ENCODE data around the gene PIH1D1. TPM values are rescaled to one million over a fixed set of nuclear protein-coding genes. Genes with fewer than 3 reads are reported as not detected.

Gene PIH1D1
- total and polyA plus RNA-seq, 2 experiments from 2014 or later: 103 to 164 TPM

DNA sequence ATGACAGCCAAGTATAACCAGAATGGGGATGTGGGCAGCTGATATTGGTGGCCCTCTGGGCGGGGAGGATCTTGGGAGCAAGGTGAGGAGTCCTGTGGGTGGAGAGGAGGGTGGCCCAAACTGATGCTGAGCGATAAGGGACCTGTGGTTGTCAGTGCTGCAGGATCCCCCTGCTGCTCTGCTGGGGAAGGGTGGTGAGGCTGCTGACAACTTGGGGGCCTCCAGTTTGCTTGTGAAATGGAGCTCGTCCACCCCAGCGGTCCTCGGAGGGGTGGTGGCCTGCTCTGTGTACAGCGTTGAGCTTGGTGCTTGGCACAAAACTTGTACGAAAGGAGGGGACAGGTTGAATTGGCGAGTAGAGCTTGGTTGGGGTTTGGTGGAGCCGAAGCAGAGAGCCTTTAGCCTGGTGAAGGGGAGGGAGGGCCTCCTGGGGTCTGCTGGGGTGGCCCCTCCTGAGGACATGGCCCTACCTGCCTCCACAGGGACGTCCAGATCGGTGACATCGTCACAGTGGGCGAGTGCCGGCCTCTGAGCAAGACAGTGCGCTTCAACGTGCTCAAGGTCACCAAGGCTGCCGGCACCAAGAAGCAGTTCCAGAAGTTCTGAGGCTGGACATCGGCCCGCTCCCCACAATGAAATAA is 47.5 kb upstream of the PIH1D1 start:
- ATAC-seq: no peak

More for the DNA sequence above, 47.5 kb upstream of the PIH1D1 start:
- Histone ChIP-seq H3K27me3 (ENCODE audit: insufficient read depth) (no peaks in the 10 kb centered on the region), H3K27ac (ENCODE audit: low read depth) (peak overlapping the region; percentile 99), H3K4me3 (peak overlapping the region; percentile 100), H3K36me3 (ENCODE audit: insufficient read depth) (peaks cover 24% of the 10 kb centered on the region), H3F3A (replicated peaks; ENCODE audit: low read depth) (peaks cover 54% of the 10 kb centered on the region), H2AFZ (no peak overlapping the region), H4K20me1 (replicated peaks; ENCODE audit: insufficient read depth) (peaks cover 19% of the 10 kb centered on the region), H3K4me1 (ENCODE audit: insufficient read depth) (peaks cover 49% of the 10 kb centered on the region), H3K79me2 (replicated peaks; ENCODE audit: insufficient read depth) (peaks cover 26% of the 10 kb centered on the region), H3K4me2 (peak overlapping the region; percentile 100), H3K9me2 (ENCODE audit: insufficient read depth) (no peaks in the 10 kb centered on the region)
- H3K27me3 Mint-ChIP-seq (ENCODE audit: insufficient read depth, low read depth, poor library complexity): peaks cover 45% of the 10 kb centered on the region
- H3K27ac Mint-ChIP-seq: peak overlapping the region; percentile 76
- TF ChIP-seq JUNB (IDR thresholded peaks at IDR 0.05; ENCODE audit: unreplicated experiment): no peak
- TF ChIP-seq STAT1 (IDR thresholded peaks at IDR 0.05; ENCODE audit: unreplicated experiment): no peak
- TF ChIP-seq, protein P1, sequence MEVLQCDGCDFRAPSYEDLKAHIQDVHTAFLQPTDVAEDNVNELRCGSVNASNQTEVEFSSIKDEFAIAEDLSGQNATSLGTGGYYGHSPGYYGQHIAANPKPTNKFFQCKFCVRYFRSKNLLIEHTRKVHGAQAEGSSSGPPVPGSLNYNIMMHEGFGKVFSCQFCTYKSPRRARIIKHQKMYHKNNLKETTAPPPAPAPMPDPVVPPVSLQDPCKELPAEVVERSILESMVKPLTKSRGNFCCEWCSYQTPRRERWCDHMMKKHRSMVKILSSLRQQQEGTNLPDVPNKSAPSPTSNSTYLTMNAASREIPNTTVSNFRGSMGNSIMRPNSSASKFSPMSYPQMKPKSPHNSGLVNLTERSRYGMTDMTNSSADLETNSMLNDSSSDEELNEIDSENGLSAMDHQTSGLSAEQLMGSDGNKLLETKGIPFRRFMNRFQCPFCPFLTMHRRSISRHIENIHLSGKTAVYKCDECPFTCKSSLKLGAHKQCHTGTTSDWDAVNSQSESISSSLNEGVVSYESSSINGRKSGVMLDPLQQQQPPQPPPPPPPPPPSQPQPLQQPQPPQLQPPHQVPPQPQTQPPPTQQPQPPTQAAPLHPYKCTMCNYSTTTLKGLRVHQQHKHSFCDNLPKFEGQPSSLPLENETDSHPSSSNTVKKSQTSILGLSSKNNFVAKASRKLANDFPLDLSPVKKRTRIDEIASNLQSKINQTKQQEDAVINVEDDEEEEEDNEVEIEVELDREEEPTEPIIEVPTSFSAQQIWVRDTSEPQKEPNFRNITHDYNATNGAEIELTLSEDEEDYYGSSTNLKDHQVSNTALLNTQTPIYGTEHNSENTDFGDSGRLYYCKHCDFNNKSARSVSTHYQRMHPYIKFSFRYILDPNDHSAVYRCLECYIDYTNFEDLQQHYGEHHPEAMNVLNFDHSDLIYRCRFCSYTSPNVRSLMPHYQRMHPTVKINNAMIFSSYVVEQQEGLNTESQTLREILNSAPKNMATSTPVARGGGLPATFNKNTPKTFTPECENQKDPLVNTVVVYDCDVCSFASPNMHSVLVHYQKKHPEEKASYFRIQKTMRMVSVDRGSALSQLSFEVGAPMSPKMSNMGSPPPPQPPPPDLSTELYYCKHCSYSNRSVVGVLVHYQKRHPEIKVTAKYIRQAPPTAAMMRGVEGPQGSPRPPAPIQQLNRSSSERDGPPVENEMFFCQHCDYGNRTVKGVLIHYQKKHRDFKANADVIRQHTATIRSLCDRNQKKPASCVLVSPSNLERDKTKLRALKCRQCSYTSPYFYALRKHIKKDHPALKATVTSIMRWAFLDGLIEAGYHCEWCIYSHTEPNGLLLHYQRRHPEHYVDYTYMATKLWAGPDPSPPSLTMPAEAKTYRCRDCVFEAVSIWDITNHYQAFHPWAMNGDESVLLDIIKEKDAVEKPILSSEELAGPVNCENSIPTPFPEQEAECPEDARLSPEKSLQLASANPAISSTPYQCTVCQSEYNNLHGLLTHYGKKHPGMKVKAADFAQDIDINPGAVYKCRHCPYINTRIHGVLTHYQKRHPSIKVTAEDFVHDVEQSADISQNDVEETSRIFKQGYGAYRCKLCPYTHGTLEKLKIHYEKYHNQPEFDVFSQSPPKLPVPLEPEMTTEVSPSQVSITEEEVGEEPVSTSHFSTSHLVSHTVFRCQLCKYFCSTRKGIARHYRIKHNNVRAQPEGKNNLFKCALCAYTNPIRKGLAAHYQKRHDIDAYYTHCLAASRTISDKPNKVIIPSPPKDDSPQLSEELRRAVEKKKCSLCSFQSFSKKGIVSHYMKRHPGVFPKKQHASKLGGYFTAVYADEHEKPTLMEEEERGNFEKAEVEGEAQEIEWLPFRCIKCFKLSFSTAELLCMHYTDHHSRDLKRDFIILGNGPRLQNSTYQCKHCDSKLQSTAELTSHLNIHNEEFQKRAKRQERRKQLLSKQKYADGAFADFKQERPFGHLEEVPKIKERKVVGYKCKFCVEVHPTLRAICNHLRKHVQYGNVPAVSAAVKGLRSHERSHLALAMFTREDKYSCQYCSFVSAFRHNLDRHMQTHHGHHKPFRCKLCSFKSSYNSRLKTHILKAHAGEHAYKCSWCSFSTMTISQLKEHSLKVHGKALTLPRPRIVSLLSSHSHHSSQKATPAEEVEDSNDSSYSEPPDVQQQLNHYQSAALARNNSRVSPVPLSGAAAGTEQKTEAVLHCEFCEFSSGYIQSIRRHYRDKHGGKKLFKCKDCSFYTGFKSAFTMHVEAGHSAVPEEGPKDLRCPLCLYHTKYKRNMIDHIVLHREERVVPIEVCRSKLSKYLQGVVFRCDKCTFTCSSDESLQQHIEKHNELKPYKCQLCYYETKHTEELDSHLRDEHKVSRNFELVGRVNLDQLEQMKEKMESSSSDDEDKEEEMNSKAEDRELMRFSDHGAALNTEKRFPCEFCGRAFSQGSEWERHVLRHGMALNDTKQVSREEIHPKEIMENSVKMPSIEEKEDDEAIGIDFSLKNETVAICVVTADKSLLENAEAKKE (CRISPR knock-in tag; IDR thresholded peaks at IDR 0.05): no peak
- TF ChIP-seq, protein P2, sequence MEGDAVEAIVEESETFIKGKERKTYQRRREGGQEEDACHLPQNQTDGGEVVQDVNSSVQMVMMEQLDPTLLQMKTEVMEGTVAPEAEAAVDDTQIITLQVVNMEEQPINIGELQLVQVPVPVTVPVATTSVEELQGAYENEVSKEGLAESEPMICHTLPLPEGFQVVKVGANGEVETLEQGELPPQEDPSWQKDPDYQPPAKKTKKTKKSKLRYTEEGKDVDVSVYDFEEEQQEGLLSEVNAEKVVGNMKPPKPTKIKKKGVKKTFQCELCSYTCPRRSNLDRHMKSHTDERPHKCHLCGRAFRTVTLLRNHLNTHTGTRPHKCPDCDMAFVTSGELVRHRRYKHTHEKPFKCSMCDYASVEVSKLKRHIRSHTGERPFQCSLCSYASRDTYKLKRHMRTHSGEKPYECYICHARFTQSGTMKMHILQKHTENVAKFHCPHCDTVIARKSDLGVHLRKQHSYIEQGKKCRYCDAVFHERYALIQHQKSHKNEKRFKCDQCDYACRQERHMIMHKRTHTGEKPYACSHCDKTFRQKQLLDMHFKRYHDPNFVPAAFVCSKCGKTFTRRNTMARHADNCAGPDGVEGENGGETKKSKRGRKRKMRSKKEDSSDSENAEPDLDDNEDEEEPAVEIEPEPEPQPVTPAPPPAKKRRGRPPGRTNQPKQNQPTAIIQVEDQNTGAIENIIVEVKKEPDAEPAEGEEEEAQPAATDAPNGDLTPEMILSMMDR (conservative IDR thresholded peaks at IDR 0.05; ENCODE audit: low read depth in 2 of 2): no peak
- no peak for TF ChIP-seq CREB1 (CRISPR knock-in tag; IDR thresholded peaks at IDR 0.05; ENCODE audit: low read depth)
- TF ChIP-seq, protein P3, sequence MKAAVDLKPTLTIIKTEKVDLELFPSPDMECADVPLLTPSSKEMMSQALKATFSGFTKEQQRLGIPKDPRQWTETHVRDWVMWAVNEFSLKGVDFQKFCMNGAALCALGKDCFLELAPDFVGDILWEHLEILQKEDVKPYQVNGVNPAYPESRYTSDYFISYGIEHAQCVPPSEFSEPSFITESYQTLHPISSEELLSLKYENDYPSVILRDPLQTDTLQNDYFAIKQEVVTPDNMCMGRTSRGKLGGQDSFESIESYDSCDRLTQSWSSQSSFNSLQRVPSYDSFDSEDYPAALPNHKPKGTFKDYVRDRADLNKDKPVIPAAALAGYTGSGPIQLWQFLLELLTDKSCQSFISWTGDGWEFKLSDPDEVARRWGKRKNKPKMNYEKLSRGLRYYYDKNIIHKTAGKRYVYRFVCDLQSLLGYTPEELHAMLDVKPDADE (IDR thresholded peaks at IDR 0.05): no peak
- peak overlapping the region; percentile 94 for H3K4me3 Mint-ChIP-seq
- peaks cover 6% of the 10 kb centered on the region; the same call in 1 of the 3 replicates for H3K9me3 Mint-ChIP-seq
- H3K4me1 Mint-ChIP-seq: peaks cover 34% of the 10 kb centered on the region
- no peak for DNase-seq (ENCODE audit: low spot score)
- peaks cover 44% of the 10 kb centered on the region for H3K36me3 Mint-ChIP-seq (ENCODE audit: low read depth)

Data from GM23338 (cell line).